IPS-15b (cell line): ENCODE data around the gene FRZB.

Experiments used
- H3K27me3 ChIP-seq: one replicate; pipeline ENCODE4 v1.6.1; 2013; ENCODE audit warnings: low read length; ENCODE audit not compliant: control insufficient read depth, insufficient read depth
- H3K36me3 ChIP-seq: one replicate; pipeline ENCODE4 v1.6.1; 2013; ENCODE audit warnings: low read length; ENCODE audit not compliant: control insufficient read depth, insufficient read depth
- H3K4me1 ChIP-seq: one replicate; pipeline ENCODE4 v1.6.1; 2013; ENCODE audit warnings: mild to moderate bottlenecking, low read length; ENCODE audit not compliant: control insufficient read depth, insufficient read depth
- H3K4me3 ChIP-seq: one replicate; pipeline ENCODE4 v1.5.1; 2013; ENCODE audit warnings: low read depth, low read length
- H3K9ac ChIP-seq: one replicate; pipeline ENCODE4 v1.6.1; 2013; ENCODE audit warnings: low read depth, mild to moderate bottlenecking, low read length
- H3K9me3 ChIP-seq: one replicate; pipeline ENCODE4 v1.6.1; 2013; ENCODE audit warnings: mild to moderate bottlenecking, low read length; ENCODE audit not compliant: control insufficient read depth, insufficient read depth

The FRZB gene

GRCh38 chr2:182833084-182833854, 33.2 kb downstream of the FRZB start:
- Histone ChIP-seq H3K4me3 (no peak overlapping the region), H3K9ac (no peak overlapping the region), H3K9me3 (no peaks in the 10 kb centered on the region)

GRCh38 chr2:182831921-182832320, 34.5 kb downstream of the FRZB start:
- Histone ChIP-seq H3K4me3 (no peak overlapping the region), H3K27me3 (no peaks in the 10 kb centered on the region), H3K4me1 (peaks cover 5% of the 10 kb centered on the region), H3K9ac (no peak overlapping the region), H3K36me3 (no peaks in the 10 kb centered on the region), H3K9me3 (no peaks in the 10 kb centered on the region)

More at GRCh38 chr2:182833084-182833854, 33.2 kb downstream of the FRZB start:
- H3K4me1 ChIP-seq = peaks cover 4% of the 10 kb centered on the region
- no peaks in the 10 kb centered on the region for H3K27me3 ChIP-seq
- H3K36me3 ChIP-seq = no peaks in the 10 kb centered on the region

DNA sequence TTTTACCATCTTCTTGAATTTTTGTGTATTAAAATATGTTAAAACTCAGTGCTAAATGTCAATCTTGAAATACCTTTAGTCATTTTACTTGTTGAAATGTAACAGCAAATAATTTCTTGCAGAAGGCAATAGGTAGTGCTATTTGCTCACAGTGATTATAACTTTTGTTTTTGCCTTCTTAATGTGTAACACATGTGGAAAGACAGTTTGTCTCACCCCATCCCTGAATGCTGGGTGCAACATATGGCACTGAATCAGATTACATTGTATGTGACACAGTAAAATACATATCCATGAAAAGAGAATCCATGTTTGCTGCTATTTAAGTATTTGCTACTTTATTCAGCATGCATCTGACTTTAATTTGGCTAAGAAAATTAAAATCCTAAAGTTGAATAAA, 35.3 kb downstream of the FRZB start:
- Histone ChIP-seq H3K9ac (no peak overlapping the region), H3K36me3 (no peaks in the 10 kb centered on the region), H3K27me3 (no peaks in the 10 kb centered on the region), H3K4me1 (peaks cover 11% of the 10 kb centered on the region), H3K4me3 (no peak overlapping the region), H3K9me3 (no peaks in the 10 kb centered on the region)

GRCh38 chr2:182827182-182827879, 39.1 kb downstream of the FRZB start:
- H3K4me3 ChIP-seq = no peak overlapping the region
- H3K9ac ChIP-seq = no peak overlapping the region
- H3K36me3 ChIP-seq = no peaks in the 10 kb centered on the region
- H3K4me1 ChIP-seq = peaks cover 17% of the 10 kb centered on the region
- no peaks in the 10 kb centered on the region for H3K9me3 ChIP-seq
- H3K27me3 ChIP-seq = no peaks in the 10 kb centered on the region

GRCh38 chr2:182826496-182826895, 39.9 kb downstream of the FRZB start:
- H3K27me3 ChIP-seq = no peaks in the 10 kb centered on the region
- peaks cover 13% of the 10 kb centered on the region for H3K4me1 ChIP-seq
- H3K4me3 ChIP-seq = no peak overlapping the region
- H3K9ac ChIP-seq = no peak overlapping the region
- H3K9me3 ChIP-seq = no peaks in the 10 kb centered on the region
- H3K36me3 ChIP-seq = no peaks in the 10 kb centered on the region

DNA sequence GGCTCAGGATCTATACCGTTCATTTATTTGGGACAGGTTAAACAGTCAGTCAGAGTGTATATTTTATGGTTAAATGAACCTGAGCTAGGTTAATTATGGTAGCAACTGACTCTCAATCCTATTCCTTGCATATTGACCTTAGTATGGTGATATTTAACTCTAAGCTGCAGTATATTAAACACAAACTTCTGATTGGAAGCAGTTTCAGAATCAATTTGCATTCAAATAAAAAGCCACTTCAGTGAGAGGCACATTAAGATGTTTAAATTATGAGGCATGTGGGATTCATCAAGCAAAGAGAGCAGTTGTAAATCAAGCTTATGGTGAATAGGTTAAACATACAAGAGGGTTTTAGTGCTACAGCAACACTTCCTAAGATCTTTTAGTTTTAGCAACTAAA, 40.4 kb downstream of the FRZB start:
- Histone ChIP-seq H3K4me1 (peaks cover 13% of the 10 kb centered on the region), H3K9ac (no peak overlapping the region), H3K27me3 (no peaks in the 10 kb centered on the region), H3K4me3 (no peak overlapping the region), H3K9me3 (no peaks in the 10 kb centered on the region), H3K36me3 (no peaks in the 10 kb centered on the region)

DNA sequence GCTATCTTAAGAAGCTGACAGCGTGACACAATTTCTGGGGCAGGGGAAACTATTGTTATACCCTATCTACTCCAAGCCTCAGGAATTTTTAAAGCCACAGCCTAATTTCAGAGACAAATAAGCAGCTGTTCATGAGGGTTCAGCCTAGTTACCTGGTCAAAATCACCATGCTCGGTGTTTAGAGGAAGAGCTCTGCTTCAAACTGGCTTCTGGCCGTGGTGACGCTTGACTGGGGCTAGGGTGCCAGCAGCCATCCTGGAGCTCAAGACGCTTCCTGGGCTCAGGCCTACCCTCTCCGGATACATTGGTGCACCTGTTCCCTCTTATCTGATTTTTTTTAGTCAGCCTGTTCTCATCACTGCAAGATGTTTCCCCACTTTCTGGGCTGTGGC, 41.7 kb downstream of the FRZB start:
- H3K36me3 ChIP-seq = no peaks in the 10 kb centered on the region
- no peak overlapping the region for H3K9ac ChIP-seq
- no peaks in the 10 kb centered on the region for H3K27me3 ChIP-seq
- H3K4me3 ChIP-seq = no peak overlapping the region
- H3K4me1 ChIP-seq = peaks cover 13% of the 10 kb centered on the region
- H3K9me3 ChIP-seq = no peaks in the 10 kb centered on the region

- H3K36me3 ChIP-seq = no peaks in the 10 kb centered on the region
- peaks cover 13% of the 10 kb centered on the region for H3K4me1 ChIP-seq
- H3K9ac ChIP-seq = no peak overlapping the region
- H3K9me3 ChIP-seq = no peaks in the 10 kb centered on the region
- no peak overlapping the region for H3K4me3 ChIP-seq
- H3K27me3 ChIP-seq = no peaks in the 10 kb centered on the region
Measured at GRCh38 chr2:182824056-182824766, 42.2 kb downstream of the FRZB start.

DNA sequence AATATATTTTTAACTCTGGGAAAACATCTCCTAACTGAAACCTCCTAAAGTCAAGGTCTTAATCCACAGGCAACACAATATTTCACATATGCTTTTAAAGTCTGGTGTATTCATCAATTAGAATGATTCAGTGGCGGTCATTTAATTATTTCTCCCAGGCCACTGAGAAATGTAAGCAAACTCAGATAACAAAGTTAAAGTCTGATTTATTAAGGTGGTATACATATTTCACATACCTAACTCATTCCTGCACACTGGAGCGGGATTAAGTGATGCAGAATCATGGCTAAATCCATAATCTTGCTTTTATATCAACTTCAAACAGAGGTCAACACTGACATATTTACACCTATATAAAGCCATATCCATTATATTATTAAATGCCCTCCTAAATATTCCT, 43.7 kb downstream of the FRZB start:
- Histone ChIP-seq H3K9me3 (no peaks in the 10 kb centered on the region), H3K4me3 (no peak overlapping the region), H3K9ac (no peak overlapping the region), H3K4me1 (peaks cover 23% of the 10 kb centered on the region), H3K36me3 (no peaks in the 10 kb centered on the region), H3K27me3 (no peaks in the 10 kb centered on the region)

DNA sequence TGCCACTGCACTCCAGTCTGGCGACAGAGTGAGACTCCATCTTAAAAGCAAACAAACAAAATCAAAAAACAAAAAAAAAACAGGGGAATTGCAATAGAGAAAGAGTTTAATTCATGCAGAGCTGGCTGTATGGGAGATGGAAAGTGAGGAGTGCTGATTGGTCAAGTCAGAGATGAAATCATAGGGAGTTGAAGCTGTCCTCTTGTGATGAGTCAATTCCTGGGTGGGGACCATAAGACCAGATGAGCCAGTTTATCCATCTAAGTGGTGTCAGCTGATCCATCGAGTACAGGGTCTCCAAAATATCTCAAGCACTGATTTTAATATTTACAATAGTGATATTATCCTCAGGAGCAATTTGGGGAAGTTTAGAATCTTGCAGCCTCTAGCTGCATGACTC, 45.3 kb downstream of the FRZB start:
- Histone ChIP-seq H3K9ac (no peak overlapping the region), H3K36me3 (no peaks in the 10 kb centered on the region), H3K9me3 (no peaks in the 10 kb centered on the region), H3K4me1 (peaks cover 27% of the 10 kb centered on the region), H3K4me3 (no peak overlapping the region), H3K27me3 (no peaks in the 10 kb centered on the region)

DNA sequence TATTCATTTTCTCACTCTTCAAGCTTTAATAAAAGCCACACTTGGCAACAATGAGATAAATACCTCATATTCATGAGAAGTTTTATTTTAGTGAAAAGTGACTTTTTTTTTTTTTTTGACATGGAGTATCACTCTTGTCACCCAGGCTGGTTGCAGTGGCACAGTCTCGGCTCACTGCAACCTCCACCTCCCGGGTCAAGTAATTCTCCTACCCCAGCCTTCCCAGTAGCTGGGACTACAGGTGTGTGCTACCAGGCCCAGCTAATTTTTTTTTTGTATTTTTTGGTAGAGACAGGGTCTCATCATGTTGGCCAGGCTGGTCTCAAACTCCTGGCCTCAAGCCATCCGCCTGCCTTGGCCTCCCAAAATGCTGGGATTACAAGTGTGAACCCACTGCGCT, 47.0 kb downstream of the FRZB start:
- peaks cover 21% of the 10 kb centered on the region for H3K4me1 ChIP-seq
- no peaks in the 10 kb centered on the region for H3K36me3 ChIP-seq
- no peak overlapping the region for H3K4me3 ChIP-seq
- H3K9ac ChIP-seq = no peak overlapping the region
- H3K9me3 ChIP-seq = no peaks in the 10 kb centered on the region
- H3K27me3 ChIP-seq = no peaks in the 10 kb centered on the region

GRCh38 chr2:182818925-182819324, 47.5 kb downstream of the FRZB start:
- no peaks in the 10 kb centered on the region for H3K9me3 ChIP-seq
- no peaks in the 10 kb centered on the region for H3K27me3 ChIP-seq
- no peaks in the 10 kb centered on the region for H3K36me3 ChIP-seq
- peaks cover 21% of the 10 kb centered on the region for H3K4me1 ChIP-seq
- H3K4me3 ChIP-seq = peak overlapping the region; percentile 4
- no peak overlapping the region for H3K9ac ChIP-seq
